Measurements from ENCODE around the gene MTFMT.

The MTFMT gene

GRCh38 chr15:65060641-65061397 is 31.4 kb upstream of the MTFMT start:
- ChIA-PET CTCF (interaction anchor here (0.7 to 7.3 kb wide), 6 partner anchors 9 to 339 kb away, joined by 3 to 29 read pairs (median 5); partner anchors contain the start of gene KBTBD13), POLR2A (interaction anchor here (0.6 kb wide), 1 partner anchor 89 kb away, joined by 9 read pairs; no protein-coding TSS in a partner anchor)
- TF ChIP-seq CTCF (IDR thresholded peaks at IDR 0.05; ENCODE audit: control extremely low read depth, extremely low read depth, low read depth, missing control alignments), result no peak
- no peak for DNase-seq (ENCODE audit: extremely low spot score)

- ChIA-PET POLR2A (no interaction called here), CTCF (interaction anchor here (1.1 to 7.3 kb wide), 4 partner anchors 16 to 328 kb away, joined by 3 to 29 read pairs (median 5); partner anchors contain the start of gene KBTBD13)
- no peak for TF ChIP-seq CTCF (IDR thresholded peaks at IDR 0.05; ENCODE audit: control extremely low read depth, extremely low read depth, low read depth, missing control alignments)
- DNase-seq (ENCODE audit: extremely low spot score), result no peak
Measured at GRCh38 chr15:65059931-65060596, 30.6 kb upstream of the MTFMT start.

- TF ChIP-seq CTCF (IDR thresholded peaks at IDR 0.05; ENCODE audit: control extremely low read depth, extremely low read depth, low read depth, missing control alignments), result no peak
- POLR2A ChIA-PET, result no interaction called here
- CTCF ChIA-PET, result interaction anchor here (1.1 to 7.3 kb wide), 4 partner anchors 15 to 327 kb away, joined by 3 to 29 read pairs (median 5); partner anchors contain the start of gene KBTBD13
- no peak for DNase-seq (ENCODE audit: extremely low spot score)
Measured at GRCh38 chr15:65059369-65059750, 29.9 kb upstream of the MTFMT start.

- POLR2A ChIA-PET, result no interaction called here
- DNase-seq (ENCODE audit: extremely low spot score), result no peak
- CTCF ChIA-PET, result interaction anchor here (1.1 to 7.3 kb wide), 4 partner anchors 15 to 326 kb away, joined by 3 to 29 read pairs (median 5); partner anchors contain the start of gene KBTBD13
- TF ChIP-seq CTCF (IDR thresholded peaks at IDR 0.05; ENCODE audit: control extremely low read depth, extremely low read depth, low read depth, missing control alignments), result no peak
Measured at GRCh38 chr15:65058394-65059368, 29.2 kb upstream of the MTFMT start.

GRCh38 chr15:65057549-65057940 is 28.1 kb upstream of the MTFMT start:
- POLR2A ChIA-PET, result no interaction called here
- CTCF ChIA-PET, result no interaction called here
- TF ChIP-seq CTCF (IDR thresholded peaks at IDR 0.05; ENCODE audit: control extremely low read depth, extremely low read depth, low read depth, missing control alignments), result no peak
- DNase-seq (ENCODE audit: extremely low spot score), result no peak
